A549 (cell line): ENCODE data around the gene ACVR2A. TPM values are rescaled to one million over a fixed set of nuclear protein-coding genes. Genes with fewer than 3 reads are reported as not detected.

ENCODE experiments used
- ATAC-seq, 2 experiments: fragments of 200-7000 bp in 1 of 2; fragments of >200 bp in 1 of 2; cut with Nextera tagmentation in 1 of 2; cut with Tn5 transposase in 1 of 2; 3 replicates each; pipeline versions ENCODE4 v1.8.0 to v1.9.1; 2018 to 2020; ENCODE audit warnings: mild to moderate bottlenecking in 1 of 2, moderate library complexity in 1 of 2
- CTCF ChIA-PET: fragments of 300-600 bp; sonication (Branson Sonifier 250); formaldehyde crosslinking; extraction: SDS; loops from one replicate; lab custom pipeline; 2021; ENCODE audit warnings: antibody characterized with exemption, inconsistent platforms; lab: Yijun Ruan, JAX
- POLR2A ChIA-PET: fragments of 350-600 bp; formaldehyde crosslinking; extraction: SDS; loops from one replicate; lab custom pipeline; 2021; ENCODE audit warnings: antibody characterized with exemption, inconsistent platforms; lab: Yijun Ruan, JAX
- DNase-seq, 2 experiments: peaks; one replicate each; pipeline versions ENCODE4 v3.0.0 to v3.0.0-alpha.2; 2011 to 2016; ENCODE audit warnings: low read depth in 1 of 2, low spot score in 1 of 2
- FAIRE-seq: peaks from 2 replicates; lab custom pipeline; 2011; peaks lifted over from hg19 to GRCh38; lab: Jason Lieb, UNC
- H3K27ac ChIP-seq, 2 experiments: fragments of >200 bp; sonication (Bioruptor Twin); formaldehyde crosslinking; 3 replicates each; pipeline ENCODE4 v1.5.1; 2016 to 2017
- H3K4me1 ChIP-seq: fragments of >200 bp; sonication (Bioruptor Twin); formaldehyde crosslinking; 3 replicates; pipeline ENCODE4 v1.6.1; 2016
- H3K4me2 ChIP-seq: fragments of >200 bp; sonication (Bioruptor Twin); formaldehyde crosslinking; 3 replicates; pipeline ENCODE4 v1.6.1; 2016
- H3K4me3 ChIP-seq: fragments of >200 bp; sonication (Bioruptor Twin); formaldehyde crosslinking; 3 replicates; pipeline ENCODE4 v1.5.1; 2016
- H3K9me3 ChIP-seq: fragments of >200 bp; sonication (Bioruptor Twin); formaldehyde crosslinking; 3 replicates; pipeline ENCODE4 v1.6.1; 2016
- BHLHE40 ChIP-seq: IDR thresholded peaks from 2 replicates; pipeline ENCODE4 v1.6.1; 2012; ENCODE audit warnings: low read depth, low read length, inconsistent platforms
- CBX2 ChIP-seq: fragments of 200-600 bp; sonication (generic); IDR thresholded peaks from 2 replicates; pipeline ENCODE4 v1.6.1; 2016; ENCODE audit warnings: low read depth, mild to moderate bottlenecking, borderline replicate concordance
- CEBPB ChIP-seq, 2 experiments: fragments of >200 bp in 1 of 2; sonication (Bioruptor Twin) in 1 of 2; formaldehyde crosslinking in 1 of 2; IDR thresholded peaks; 2 replicates each; pipeline ENCODE4 v1.6.1; 2012 to 2016
- E2F6 ChIP-seq: IDR thresholded peaks from 2 replicates; pipeline ENCODE4 v1.6.1; 2012; ENCODE audit warnings: low read depth, borderline replicate concordance
- EHF ChIP-seq: fragments of 250-450 bp; sonication (Bioruptor Pico); IDR thresholded peaks from 2 replicates; pipeline ENCODE4 v1.5.0; 2020; ENCODE audit warnings: mild to moderate bottlenecking
- EHMT2 ChIP-seq: fragments of 200-600 bp; sonication (generic); IDR thresholded peaks from 2 replicates; pipeline ENCODE4 v1.6.1; 2016; ENCODE audit warnings: antibody characterized with exemption, low read depth, mild to moderate bottlenecking, moderate library complexity
- ELK1 ChIP-seq: fragments of 150-350 bp; IDR thresholded peaks from 2 replicates; pipeline ENCODE4 v1.6.1; 2014; ENCODE audit warnings: low read depth, mild to moderate bottlenecking, low read length
- FOSB ChIP-seq: fragments of 250-450 bp; sonication (Bioruptor Pico); IDR thresholded peaks from 2 replicates; pipeline ENCODE4 v1.5.0; 2020; ENCODE audit warnings: mild to moderate bottlenecking, moderate library complexity
- HDAC2 ChIP-seq: fragments of 200-600 bp; sonication (generic); IDR thresholded peaks from 2 replicates; pipeline ENCODE4 v1.6.1; 2016
- HOXB5 ChIP-seq: fragments of 250-450 bp; sonication (Bioruptor Pico); IDR thresholded peaks from 2 replicates; pipeline ENCODE4 v1.5.0; 2020; ENCODE audit warnings: mild to moderate bottlenecking, moderate library complexity
- JUN ChIP-seq, 2 experiments: fragments of >200 bp; sonication (Bioruptor Twin); formaldehyde crosslinking; IDR thresholded peaks; 2 replicates in 1 of 2; 3 replicates in 1 of 2; pipeline ENCODE4 v1.6.1; 2016 to 2017
- JUNB ChIP-seq: fragments of >200 bp; sonication (Bioruptor Twin); formaldehyde crosslinking; IDR thresholded peaks from 2 replicates; pipeline ENCODE4 v1.6.1; 2016
- KDM5A ChIP-seq: fragments of 200-600 bp; sonication (generic); IDR thresholded peaks from 2 replicates; pipeline ENCODE4 v1.6.1; 2016; ENCODE audit warnings: antibody characterized with exemption, mild to moderate bottlenecking
- MAFK ChIP-seq: fragments of 450-650 bp; IDR thresholded peaks from 2 replicates; pipeline ENCODE4 v1.6.1; 2014; ENCODE audit not compliant: partially characterized antibody
- MYC ChIP-seq: IDR thresholded peaks from 2 replicates; pipeline ENCODE4 v1.6.1; 2012; ENCODE audit warnings: mild to moderate bottlenecking, inconsistent platforms, low read length, improper control_type of control experiment, borderline replicate concordance
- NPAS2 ChIP-seq: fragments of 250-450 bp; sonication (Bioruptor Pico); IDR thresholded peaks from 2 replicates; pipeline ENCODE4 v1.8.0; 2022; ENCODE audit warnings: mild to moderate bottlenecking, moderate library complexity, borderline replicate concordance
- POLR2A ChIP-seq: IDR thresholded peaks from 2 replicates; pipeline ENCODE4 v1.6.1; 2012; ENCODE audit warnings: mild to moderate bottlenecking, low read length
- POLR2AphosphoS2 ChIP-seq: conservative IDR thresholded peaks from 2 replicates; pipeline ENCODE4 v1.6.1; 2012; ENCODE audit warnings: low read length, improper control_type of control experiment, inconsistent platforms
- RAD21 ChIP-seq, 2 experiments: fragments of >200 bp in 1 of 2; sonication (Bioruptor Twin) in 1 of 2; formaldehyde crosslinking in 1 of 2; IDR thresholded peaks in 1 of 2; conservative IDR thresholded peaks in 1 of 2; 2 replicates in 1 of 2; 3 replicates in 1 of 2; pipeline ENCODE4 v1.6.1; 2012 to 2018; ENCODE audit warnings: inconsistent platforms in 1 of 2
- RARB ChIP-seq: fragments of 250-450 bp; sonication (Bioruptor Pico); IDR thresholded peaks from 2 replicates; pipeline ENCODE4 v1.8.0; 2021; ENCODE audit warnings: mild to moderate bottlenecking, moderate library complexity
- RFX5 ChIP-seq: fragments of 450-650 bp; IDR thresholded peaks from 2 replicates; pipeline ENCODE4 v1.7.1; 2014; ENCODE audit warnings: antibody characterized with exemption, mild to moderate bottlenecking, moderate library complexity
- RNF2 ChIP-seq: fragments of 200-600 bp; sonication (generic); IDR thresholded peaks from 2 replicates; pipeline ENCODE4 v1.6.1; 2016; ENCODE audit warnings: low read depth, mild to moderate bottlenecking, antibody characterized with exemption, moderate library complexity, borderline replicate concordance
- TFCP2L1 ChIP-seq: fragments of 250-450 bp; sonication (Bioruptor Pico); IDR thresholded peaks from 2 replicates; pipeline ENCODE4 v1.5.0; 2021; ENCODE audit warnings: mild to moderate bottlenecking
- ZFP36 ChIP-seq: fragments of 450-650 bp; IDR thresholded peaks from 2 replicates; pipeline ENCODE4 v1.6.1; 2014; ENCODE audit warnings: borderline replicate concordance; ENCODE audit not compliant: partially characterized antibody
- ZNF302 ChIP-seq: fragments of 250-450 bp; sonication (Bioruptor Pico); IDR thresholded peaks from 2 replicates; pipeline ENCODE4 v1.9.0; 2021; ENCODE audit warnings: inconsistent platforms, mild to moderate bottlenecking, moderate library complexity
- WGBS: methylation state at CpG from one replicate; pipeline ENCODE4 v1.1.6; 2017; ENCODE audit errors: missing lambda C conversion rate; 5-methylcytosine and 5-hydroxymethylcytosine counted together
- polyA plus RNA-seq, 4 experiments: library from polyadenylated mRNA; depleted of rRNA in 3 of 4; stranded (reverse); fragments of >200 nt; fragmentation: RNase III in 1 of 4; extraction: RNeasy Plus Mini Kit Qiagen cat#74134 plus additional on column Dnase treatment in 1 of 4; gene quantifications; 2 replicates in 3 of 4; 3 replicates in 1 of 4; pipeline ENCODE4 v1.2.3, GENCODE V29; 2011 to 2017
- TF ChIP-seq, protein P1 (sequence below): fragments of 250-450 bp; sonication (Bioruptor Pico); IDR thresholded peaks from 2 replicates; pipeline ENCODE4 v1.5.0; 2020; ENCODE audit warnings: low read depth, mild to moderate bottlenecking, moderate library complexity

ACVR2A gene
- polyA plus RNA-seq, 2 of the 4 experiments (the other 2 are of a cell fraction): 2.6 to 5.7 TPM

- no peak overlapping the region for H3K27ac ChIP-seq
- DNase-seq (no peak), FAIRE-seq (no peak), ATAC-seq (no peak)
- H3K4me2 ChIP-seq: no peak overlapping the region
- ChIA-PET POLR2A (no interaction called here), CTCF (no interaction called here)
- 89% methylated on average over 3 of the region's 3 CpGs for WGBS
- TF ChIP-seq ZFP36 (no peak), KDM5A (no peak), CBX2 (no peak), HOXB5 (no peak)
- no peaks in the 10 kb centered on the region for H3K9me3 ChIP-seq
- H3K4me1 ChIP-seq: no peaks in the 10 kb centered on the region
- H3K4me3 ChIP-seq: no peak overlapping the region
Measured at GRCh38 chr2:147923846-147924245, 79.0 kb downstream of the ACVR2A start.

DNA sequence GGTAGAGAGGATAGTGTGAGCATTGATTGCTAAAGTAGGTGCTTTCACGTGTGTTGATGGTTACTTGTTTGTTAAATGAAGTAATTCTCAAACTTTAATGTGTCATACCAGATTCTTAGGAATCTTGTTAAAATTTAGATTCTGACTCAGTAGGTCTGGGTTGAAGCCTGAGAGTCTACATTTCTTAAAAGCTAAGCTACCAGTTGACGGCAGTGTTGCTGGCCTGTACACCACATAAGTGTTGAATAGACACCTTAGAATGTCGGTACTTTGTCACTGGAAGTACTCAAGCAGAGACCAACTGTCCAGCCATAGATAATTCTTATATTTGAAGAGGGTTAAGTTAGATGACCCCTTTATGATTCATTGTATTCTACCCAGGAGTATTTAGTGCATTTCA is 79.8 kb downstream of the ACVR2A start:
- Histone ChIP-seq H3K4me1 (no peaks in the 10 kb centered on the region), H3K9me3 (no peaks in the 10 kb centered on the region), H3K4me3 (no peak overlapping the region), H3K27ac (no peak overlapping the region), H3K4me2 (no peak overlapping the region)
- ChIA-PET CTCF (interaction anchor here (0.8 to 1.1 kb wide), 2 partner anchors 13 to 585 kb away, joined by 3 to 4 read pairs; no protein-coding TSS in a partner anchor), POLR2A (no interaction called here)
- DNase-seq (no peak), FAIRE-seq (no peak), ATAC-seq (no peak)
- 92% methylated on average over 3 of the region's 3 CpGs for WGBS
- TF ChIP-seq KDM5A: no peak
- no peak for TF ChIP-seq JUN (IDR thresholded peaks at IDR 0.05)
- no peak for TF ChIP-seq POLR2A
- TF ChIP-seq RFX5: no peak
- no peak for TF ChIP-seq RAD21 (conservative IDR thresholded peaks at IDR 0.05 in 1 of 2, IDR thresholded peaks at IDR 0.05 in 1 of 2)
- no peak for TF ChIP-seq ZNF302 (CRISPR knock-in tag)
- no peak for TF ChIP-seq CBX2
- TF ChIP-seq ELK1: no peak
- TF ChIP-seq POLR2AphosphoS2: no peak
- no peak for TF ChIP-seq MAFK
- TF ChIP-seq NPAS2 (CRISPR knock-in tag): no peak
- no peak for TF ChIP-seq RARB (CRISPR knock-in tag)

GRCh38 chr2:147925886-147926285 is 81.1 kb downstream of the ACVR2A start:
- POLR2A ChIA-PET: no interaction called here
- no peak overlapping the region for H3K4me3 ChIP-seq
- CTCF ChIA-PET: no interaction called here
- no peak for DNase-seq
- TF ChIP-seq FOSB (CRISPR knock-in tag) (no peak), NPAS2 (CRISPR knock-in tag) (no peak), E2F6 (no peak), CEBPB (IDR thresholded peaks at IDR 0.05) (no peak), EHMT2 (no peak), JUN (IDR thresholded peaks at IDR 0.05) (no peak), JUNB (no peak), EHF (CRISPR knock-in tag) (no peak), MAFK (no peak), RNF2 (no peak), MYC (no peak), RAD21 (conservative IDR thresholded peaks at IDR 0.05 in 1 of 2, IDR thresholded peaks at IDR 0.05 in 1 of 2) (no peak), TFCP2L1 (CRISPR knock-in tag) (no peak), RARB (CRISPR knock-in tag) (no peak), BHLHE40 (no peak), HDAC2 (no peak), KDM5A (no peak)
- TF ChIP-seq, protein P1, sequence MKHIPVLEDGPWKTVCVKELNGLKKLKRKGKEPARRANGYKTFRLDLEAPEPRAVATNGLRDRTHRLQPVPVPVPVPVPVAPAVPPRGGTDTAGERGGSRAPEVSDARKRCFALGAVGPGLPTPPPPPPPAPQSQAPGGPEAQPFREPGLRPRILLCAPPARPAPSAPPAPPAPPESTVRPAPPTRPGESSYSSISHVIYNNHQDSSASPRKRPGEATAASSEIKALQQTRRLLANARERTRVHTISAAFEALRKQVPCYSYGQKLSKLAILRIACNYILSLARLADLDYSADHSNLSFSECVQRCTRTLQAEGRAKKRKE (CRISPR knock-in tag): no peak
- H3K9me3 ChIP-seq: no peaks in the 10 kb centered on the region
- no peak for ATAC-seq
- no peak overlapping the region for H3K27ac ChIP-seq
- no peak for FAIRE-seq
- no peaks in the 10 kb centered on the region for H3K4me1 ChIP-seq
- H3K4me2 ChIP-seq: no peak overlapping the region
